Loucy (cell line): ENCODE data around the gene MADD.

ENCODE experiments used
- H2AFZ ChIP-seq: fragments of 200-600 bp; sonication (generic); 2 replicates; pipeline ENCODE4 v1.6.0; 2016; ENCODE audit warnings: antibody characterized with exemption, mild to moderate bottlenecking, low read length, moderate library complexity
- H3F3A ChIP-seq: fragments of 200-600 bp; 2 replicates; pipeline ENCODE4 v1.6.0; 2016; ENCODE audit warnings: antibody characterized with exemption, low read depth, mild to moderate bottlenecking
- H3K27me3 ChIP-seq: fragments of 200-600 bp; sonication (generic); 2 replicates; pipeline ENCODE4 v1.6.1; 2014; ENCODE audit warnings: low read length, mild to moderate bottlenecking; ENCODE audit not compliant: insufficient read depth, poor library complexity, severe bottlenecking
- H3K36me3 ChIP-seq: fragments of 200-600 bp; sonication (generic); 2 replicates; pipeline ENCODE4 v1.6.1; 2016; ENCODE audit warnings: low read length; ENCODE audit not compliant: insufficient read depth
- H3K4me1 ChIP-seq: fragments of 200-600 bp; sonication (generic); 2 replicates; pipeline ENCODE4 v1.5.1; 2014; ENCODE audit warnings: low read length, mild to moderate bottlenecking; ENCODE audit not compliant: insufficient read depth, poor library complexity, severe bottlenecking
- H3K4me2 ChIP-seq: fragments of 200-600 bp; sonication (generic); 2 replicates; pipeline ENCODE4 v1.6.0; 2014; ENCODE audit warnings: antibody characterized with exemption, low read length, low read depth, mild to moderate bottlenecking; ENCODE audit not compliant: poor library complexity, severe bottlenecking
- H3K4me3 ChIP-seq: fragments of 200-600 bp; sonication (generic); 2 replicates; pipeline ENCODE4 v1.5.1; 2014; ENCODE audit warnings: low read length, mild to moderate bottlenecking, mixed read lengths; ENCODE audit not compliant: poor library complexity, severe bottlenecking
- H3K79me2 ChIP-seq: fragments of 200-600 bp; sonication (generic); 2 replicates; pipeline ENCODE4 v1.6.1; 2014; ENCODE audit warnings: low read length; ENCODE audit not compliant: insufficient read depth
- H3K9ac ChIP-seq: fragments of 200-600 bp; sonication (generic); 2 replicates; pipeline ENCODE4 v1.6.0; 2014; ENCODE audit warnings: mild to moderate bottlenecking, low read depth, low read length, moderate library complexity; ENCODE audit not compliant: poor library complexity, severe bottlenecking
- H3K9me2 ChIP-seq: fragments of 200-600 bp; sonication (generic); replicated peaks from 2 replicates; pipeline ENCODE4 v1.6.1; 2016; ENCODE audit warnings: low read depth, low read length, mixed read lengths
- H3K9me3 ChIP-seq: fragments of 200-600 bp; sonication (generic); 2 replicates; pipeline ENCODE4 v1.6.1; 2014; ENCODE audit warnings: mild to moderate bottlenecking, antibody characterized with exemption, low read length, low read depth; ENCODE audit not compliant: insufficient read depth
- H4K20me1 ChIP-seq: fragments of 200-600 bp; sonication (generic); 2 replicates; pipeline ENCODE4 v1.6.0; 2014; ENCODE audit warnings: antibody characterized with exemption, low read length, mild to moderate bottlenecking; ENCODE audit not compliant: insufficient read depth, poor library complexity, severe bottlenecking
- CTCF ChIP-seq: fragments of 200-600 bp; sonication (generic); conservative IDR thresholded peaks from 2 replicates; pipeline ENCODE4 v1.5.1; 2014; ENCODE audit warnings: mild to moderate bottlenecking, antibody characterized with exemption, low read length
- EZH2phosphoT487 ChIP-seq: fragments of 200-600 bp; IDR thresholded peaks from 2 replicates; pipeline ENCODE4 v1.6.1; 2018; ENCODE audit warnings: antibody characterized with exemption, mild to moderate bottlenecking, moderate library complexity, borderline replicate concordance

Gene MADD

DNA sequence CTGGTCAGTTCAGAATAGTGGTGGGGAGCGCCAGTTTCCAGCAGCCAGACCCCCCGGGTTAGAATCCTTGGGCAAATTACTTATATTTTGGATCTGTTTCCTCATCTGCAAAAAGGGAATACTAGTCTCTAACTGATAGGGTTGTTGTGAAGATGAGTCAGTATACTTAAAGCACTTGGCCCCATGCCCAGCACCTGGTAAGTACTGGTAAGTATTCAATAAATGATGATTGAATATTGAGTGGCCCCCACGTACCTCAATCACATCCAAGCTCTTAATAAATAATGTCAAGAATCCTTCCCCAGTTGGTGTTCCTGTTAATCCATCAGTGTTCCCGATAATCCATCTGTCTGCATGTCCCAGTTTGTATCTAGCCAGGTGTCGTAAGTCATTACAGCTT lies 33.5 kb upstream of the MADD start:
- no peak for TF ChIP-seq CTCF
- no peak for TF ChIP-seq EZH2phosphoT487
- H3K9me2 ChIP-seq = no peaks in the 10 kb centered on the region
- 0 out of 2 replicates have a peak, but pooled peaks cover 2% of the 10 kb centered on the region for H3F3A ChIP-seq
- H3K9ac ChIP-seq = no peak overlapping the region
- no peaks in the 10 kb centered on the region for H3K27me3 ChIP-seq
- H3K4me3 ChIP-seq = no peak overlapping the region
- H3K4me1 ChIP-seq = no peaks in the 10 kb centered on the region
- no peaks in the 10 kb centered on the region for H4K20me1 ChIP-seq
- no peaks in the 10 kb centered on the region for H3K79me2 ChIP-seq
- peaks cover 31% of the 10 kb centered on the region; the same call in 1 of the 2 replicates for H3K36me3 ChIP-seq
- no peak overlapping the region for H2AFZ ChIP-seq
- H3K4me2 ChIP-seq = no peak overlapping the region
- H3K9me3 ChIP-seq = no peaks in the 10 kb centered on the region

- TF ChIP-seq CTCF (no peak), EZH2phosphoT487 (no peak)
These were observed 30.1 kb upstream of the MADD start for GRCh38 chr11:47239852-47240251.

GRCh38 chr11:47241841-47242301 lies 28.1 kb upstream of the MADD start:
- Histone ChIP-seq H3K4me2 (no peak overlapping the region), H3K9me2 (no peaks in the 10 kb centered on the region), H3K36me3 (peaks cover 34% of the 10 kb centered on the region; the same call in 1 of the 2 replicates), H3F3A (0 out of 2 replicates have a peak, but pooled peaks cover 2% of the 10 kb centered on the region), H4K20me1 (no peaks in the 10 kb centered on the region), H3K27me3 (no peaks in the 10 kb centered on the region), H3K9ac (no peak overlapping the region), H3K9me3 (no peaks in the 10 kb centered on the region), H3K79me2 (peaks cover 3% of the 10 kb centered on the region; the same call in 1 of the 2 replicates), H3K4me1 (peaks cover under 1% of the 10 kb centered on the region), H2AFZ (no peak overlapping the region), H3K4me3 (no peak overlapping the region)
- TF ChIP-seq EZH2phosphoT487 (no peak), CTCF (no peak)

More at GRCh38 chr11:47239852-47240251, 30.1 kb upstream of the MADD start:
- no peak overlapping the region for H3K4me2 ChIP-seq
- no peaks in the 10 kb centered on the region for H4K20me1 ChIP-seq
- no peaks in the 10 kb centered on the region for H3K79me2 ChIP-seq
- no peak overlapping the region for H2AFZ ChIP-seq
- H3K9me2 ChIP-seq = no peaks in the 10 kb centered on the region
- no peaks in the 10 kb centered on the region for H3K4me1 ChIP-seq
- no peak overlapping the region for H3K4me3 ChIP-seq
- H3K36me3 ChIP-seq = peaks cover 35% of the 10 kb centered on the region; the same call in 1 of the 2 replicates
- H3K27me3 ChIP-seq = no peaks in the 10 kb centered on the region
- no peaks in the 10 kb centered on the region for H3K9me3 ChIP-seq
- 0 out of 2 replicates have a peak, but pooled peaks cover 2% of the 10 kb centered on the region for H3F3A ChIP-seq
- no peak overlapping the region for H3K9ac ChIP-seq
